Measurements from ENCODE around the gene FARP1.

GRCh38 chr13:98217597-98217996 lies 74.7 kb downstream of the FARP1 start:
- no peak for TF ChIP-seq CTCF (IDR thresholded peaks at IDR 0.05)
- TF ChIP-seq POLR2A (IDR thresholded peaks at IDR 0.05), result no peak
